Fibroblast of pulmonary artery (primary cell): Measurements from ENCODE around the gene NPAS3.

Experiments used
- DNase-seq: peaks from one replicate; pipeline ENCODE4 v3.0.0-alpha.2; 2010; ENCODE audit warnings: low read depth
- H3K4me3 ChIP-seq: replicated peaks from 2 replicates; pipeline ENCODE4 v1.5.1; 2011; ENCODE audit warnings: low read depth, mild to moderate bottlenecking, control low read depth, low read length, moderate library complexity
- CTCF ChIP-seq: IDR thresholded peaks from 2 replicates; pipeline ENCODE4 v1.5.1; 2011; ENCODE audit warnings: mild to moderate bottlenecking, control low read depth, low read length, inconsistent platforms; ENCODE audit errors: missing control alignments

NPAS3 gene

GRCh38 chr14:33294419-33294818 lies 355.7 kb downstream of the NPAS3 start:
- H3K4me3 ChIP-seq: no peak overlapping the region
- TF ChIP-seq CTCF: no peak
- DNase-seq: no peak

- no peak for TF ChIP-seq CTCF
- DNase-seq: no peak
- no peak overlapping the region for H3K4me3 ChIP-seq
Measured at GRCh38 chr14:33297565-33297964, 358.9 kb downstream of the NPAS3 start.

- no peak overlapping the region for H3K4me3 ChIP-seq
- peak; percentile 76 for DNase-seq
- no peak for TF ChIP-seq CTCF
Measured at GRCh38 chr14:33307691-33308251, 369.1 kb downstream of the NPAS3 start.

GRCh38 chr14:33309106-33309505 lies 370.4 kb downstream of the NPAS3 start:
- TF ChIP-seq CTCF: no peak
- DNase-seq: no peak
- H3K4me3 ChIP-seq: no peak overlapping the region

GRCh38 chr14:33315217-33315616 lies 376.5 kb downstream of the NPAS3 start:
- TF ChIP-seq CTCF: no peak
- no peak for DNase-seq
- H3K4me3 ChIP-seq: no peak overlapping the region

- DNase-seq: no peak
- no peak overlapping the region for H3K4me3 ChIP-seq
- no peak for TF ChIP-seq CTCF
Measured at GRCh38 chr14:33315721-33316120, 377.0 kb downstream of the NPAS3 start.

GRCh38 chr14:33317675-33318074 lies 379.0 kb downstream of the NPAS3 start:
- DNase-seq: no peak
- no peak overlapping the region for H3K4me3 ChIP-seq
- TF ChIP-seq CTCF: no peak
